Right hindlimb (tissue), 1 donor: ENCODE data around the gene DDX5.

Experiments
- DNase-seq: peaks from one replicate; pipeline ENCODE4 v3.0.0-alpha.2; 2018

DDX5 gene

GRCh38 chr17:64506201-64506575, at the start of gene DDX5:
Gene DDX5 (minus strand): TSS chr17:64506289. CDS start chr17:64506119, 170 bp downstream.
- DNase-seq, result peak; percentile 97

- no peak for DNase-seq
These were observed 49.2 kb upstream of the DDX5 start for GRCh38 chr17:64555281-64555680.

- no peak for DNase-seq
These were observed 48.0 kb upstream of the DDX5 start for GRCh38 chr17:64554028-64554637.

GRCh38 chr17:64551461-64551860, 45.4 kb upstream of the DDX5 start:
- DNase-seq, result no peak

- no peak for DNase-seq
These were observed 41.2 kb upstream of the DDX5 start for GRCh38 chr17:64547319-64547718.

- DNase-seq, result no peak
These were observed 40.6 kb upstream of the DDX5 start for GRCh38 chr17:64546716-64547115.

- DNase-seq, result no peak
These were observed 38.7 kb upstream of the DDX5 start for GRCh38 chr17:64544742-64545141.

GRCh38 chr17:64540118-64540776, 34.2 kb upstream of the DDX5 start:
- no peak for DNase-seq

- DNase-seq, result no peak
These were observed 32.5 kb upstream of the DDX5 start for GRCh38 chr17:64538508-64539130.

- no peak for DNase-seq
These were observed 31.4 kb upstream of the DDX5 start for GRCh38 chr17:64537488-64537887.

- DNase-seq, result no peak
These were observed 30.8 kb upstream of the DDX5 start for GRCh38 chr17:64536913-64537312.

GRCh38 chr17:64535357-64535756, 29.3 kb upstream of the DDX5 start:
- DNase-seq, result no peak

- DNase-seq, result no peak
These were observed 28.1 kb upstream of the DDX5 start for GRCh38 chr17:64534187-64534586.

GRCh38 chr17:64533784-64534183, 27.7 kb upstream of the DDX5 start:
- DNase-seq, result no peak

- DNase-seq, result no peak
These were observed 26.3 kb upstream of the DDX5 start for GRCh38 chr17:64532409-64532808.

- peak; percentile 42 for DNase-seq
These were observed 25.9 kb upstream of the DDX5 start for GRCh38 chr17:64531955-64532371.

- DNase-seq, result no peak
These were observed 23.1 kb upstream of the DDX5 start for GRCh38 chr17:64529221-64529620.

- no peak for DNase-seq
These were observed 21.8 kb upstream of the DDX5 start for GRCh38 chr17:64527914-64528313.

- no peak for DNase-seq
These were observed 14.3 kb upstream of the DDX5 start for GRCh38 chr17:64520359-64520758.

GRCh38 chr17:64519601-64520000, 13.5 kb upstream of the DDX5 start:
- no peak for DNase-seq

GRCh38 chr17:64515829-64516228, 9.7 kb upstream of the DDX5 start:
- DNase-seq, result no peak

- no peak for DNase-seq
These were observed 9.3 kb upstream of the DDX5 start for GRCh38 chr17:64515419-64515818.

GRCh38 chr17:64509179-64509578, 3.1 kb upstream of the DDX5 start:
- no peak for DNase-seq

- no peak for DNase-seq
These were observed 2.6 kb upstream of the DDX5 start for GRCh38 chr17:64508683-64509082.

- peak; percentile 86 for DNase-seq
These were observed 1.3 kb upstream of the DDX5 start for GRCh38 chr17:64507413-64507782.
